ENCODE data around the gene PELI2.

- TF ChIP-seq POLR2A (IDR thresholded peaks at IDR 0.05), result no peak
- TF ChIP-seq, protein P1, sequence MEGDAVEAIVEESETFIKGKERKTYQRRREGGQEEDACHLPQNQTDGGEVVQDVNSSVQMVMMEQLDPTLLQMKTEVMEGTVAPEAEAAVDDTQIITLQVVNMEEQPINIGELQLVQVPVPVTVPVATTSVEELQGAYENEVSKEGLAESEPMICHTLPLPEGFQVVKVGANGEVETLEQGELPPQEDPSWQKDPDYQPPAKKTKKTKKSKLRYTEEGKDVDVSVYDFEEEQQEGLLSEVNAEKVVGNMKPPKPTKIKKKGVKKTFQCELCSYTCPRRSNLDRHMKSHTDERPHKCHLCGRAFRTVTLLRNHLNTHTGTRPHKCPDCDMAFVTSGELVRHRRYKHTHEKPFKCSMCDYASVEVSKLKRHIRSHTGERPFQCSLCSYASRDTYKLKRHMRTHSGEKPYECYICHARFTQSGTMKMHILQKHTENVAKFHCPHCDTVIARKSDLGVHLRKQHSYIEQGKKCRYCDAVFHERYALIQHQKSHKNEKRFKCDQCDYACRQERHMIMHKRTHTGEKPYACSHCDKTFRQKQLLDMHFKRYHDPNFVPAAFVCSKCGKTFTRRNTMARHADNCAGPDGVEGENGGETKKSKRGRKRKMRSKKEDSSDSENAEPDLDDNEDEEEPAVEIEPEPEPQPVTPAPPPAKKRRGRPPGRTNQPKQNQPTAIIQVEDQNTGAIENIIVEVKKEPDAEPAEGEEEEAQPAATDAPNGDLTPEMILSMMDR (IDR thresholded peaks at IDR 0.05 in 4 of 5, conservative IDR thresholded peaks at IDR 0.05 in 1 of 5), result no peak
Observed at GRCh38 chr14:56176530-56176929, 58.3 kb downstream of the PELI2 start.
